Activated CD4-positive, alpha-beta memory T cell treated with anti-CD3 and anti-CD28 coated beads for 36 hours (primary cell): ENCODE measurements around the gene TCF7L2. TPM values are rescaled to one million over a fixed set of nuclear protein-coding genes. Genes with fewer than 3 reads are reported as not detected.

Source experiments
- CTCF ChIA-PET: fragments of 350-600 bp; sonication (Branson Sonifier 250); formaldehyde crosslinking; loops from one replicate; lab custom pipeline; 2021; ENCODE audit warnings: antibody characterized with exemption, inconsistent platforms; lab: Charles Lee
- POLR2A ChIA-PET: fragments of 350-600 bp; sonication (Branson Sonifier 250); formaldehyde crosslinking; loops from one replicate; lab custom pipeline; 2021; ENCODE audit warnings: antibody characterized with exemption; lab: Charles Lee
- DNase-seq: peaks from one replicate; pipeline ENCODE4 v3.0.0-alpha.2; 2020
- H3K27ac Mint-ChIP-seq: one replicate; pipeline ENCODE4 v1.8.0; 2021; ENCODE audit warnings: mixed read lengths
- H3K27me3 Mint-ChIP-seq: one replicate; pipeline ENCODE4 v1.8.0; 2021; ENCODE audit warnings: mixed read lengths
- H3K36me3 Mint-ChIP-seq: one replicate; pipeline ENCODE4 v1.8.0; 2021; ENCODE audit warnings: mixed read lengths
- H3K4me1 Mint-ChIP-seq: one replicate; pipeline ENCODE4 v1.8.0; 2021; ENCODE audit warnings: low read depth, mixed read lengths
- H3K4me3 Mint-ChIP-seq: one replicate; pipeline ENCODE4 v1.8.0; 2021; ENCODE audit warnings: mild to moderate bottlenecking, mixed read lengths
- H3K9me3 Mint-ChIP-seq: one replicate; pipeline ENCODE4 v1.8.0; 2021; ENCODE audit warnings: mixed read lengths
- intact Hi-C: fragments of 100-400 bp; cut with micrococcal nuclease; formaldehyde crosslinking; loops from one replicate; pipeline ENCODE4 v1.15.1; 2023
- total RNA-seq, 2 experiments: library from RNA; stranded (reverse); gene quantifications; one replicate each; pipeline ENCODE4 v1.2.3, GENCODE V29; 2021

The TCF7L2 gene
- total RNA-seq, 2 experiments from 2014 or later, result 0.71 to 1.5 TPM

- ChIA-PET POLR2A (no interaction called here), CTCF (no interaction called here)
- H3K27ac Mint-ChIP-seq, result no peak overlapping the region
- intact Hi-C loops, result no loop called here
- H3K9me3 Mint-ChIP-seq, result no peaks in the 10 kb centered on the region
- DNase-seq, result no peak
- H3K27me3 Mint-ChIP-seq, result peaks cover 2% of the 10 kb centered on the region
- H3K36me3 Mint-ChIP-seq, result no peaks in the 10 kb centered on the region
- H3K4me3 Mint-ChIP-seq, result no peak overlapping the region
- H3K4me1 Mint-ChIP-seq, result no peaks in the 10 kb centered on the region
Measured at GRCh38 chr10:113137941-113138685, 188.1 kb downstream of the TCF7L2 start.

DNA sequence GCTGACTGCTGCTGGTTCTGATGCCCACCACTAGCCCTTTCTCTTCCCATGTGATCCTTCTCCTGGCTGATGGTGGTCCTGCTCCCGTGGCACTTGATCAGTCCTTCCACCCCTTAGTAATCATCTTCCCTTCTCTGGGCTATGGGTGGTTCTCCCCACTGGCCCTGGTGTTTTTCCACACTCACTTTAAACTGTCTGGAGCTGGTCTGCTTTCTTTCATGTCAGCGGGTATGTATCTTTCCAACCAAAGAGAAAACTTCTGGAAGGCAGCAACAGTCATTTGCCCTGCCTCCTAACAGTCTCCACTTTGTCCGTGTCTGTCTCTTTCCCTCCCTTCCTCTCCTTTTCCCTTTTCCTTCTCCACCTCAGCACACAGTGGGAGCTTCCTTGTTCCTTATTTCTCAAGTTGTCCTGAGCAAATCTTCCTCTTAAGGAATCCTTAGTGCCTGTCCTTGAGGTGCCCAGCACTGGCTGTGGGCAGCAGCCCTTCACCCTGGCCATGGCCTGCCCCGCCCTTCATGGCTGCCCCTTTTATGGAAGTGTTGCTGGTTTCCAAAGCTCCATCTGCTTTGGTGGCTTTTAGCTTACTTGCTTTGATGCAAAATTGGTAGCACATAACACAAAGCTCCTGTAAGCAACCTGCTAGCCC is 189.0 kb downstream of the TCF7L2 start:
- no peaks in the 10 kb centered on the region for H3K9me3 Mint-ChIP-seq
- no peaks in the 10 kb centered on the region for H3K27me3 Mint-ChIP-seq
- H3K4me1 Mint-ChIP-seq, result no peaks in the 10 kb centered on the region
- CTCF ChIA-PET, result no interaction called here
- intact Hi-C loops, result no loop called here
- no peak for DNase-seq
- H3K27ac Mint-ChIP-seq, result no peak overlapping the region
- no peak overlapping the region for H3K4me3 Mint-ChIP-seq
- POLR2A ChIA-PET, result no interaction called here
- no peaks in the 10 kb centered on the region for H3K36me3 Mint-ChIP-seq

- Mint-ChIP-seq H3K4me3 (no peak overlapping the region), H3K4me1 (no peaks in the 10 kb centered on the region), H3K36me3 (no peaks in the 10 kb centered on the region), H3K9me3 (no peaks in the 10 kb centered on the region), H3K27me3 (no peaks in the 10 kb centered on the region), H3K27ac (no peak overlapping the region)
- CTCF ChIA-PET, result no interaction called here
- POLR2A ChIA-PET, result no interaction called here
- no peak for DNase-seq
- intact Hi-C loops, result no loop called here
Measured at GRCh38 chr10:113139699-113140098, 189.7 kb downstream of the TCF7L2 start.

DNA sequence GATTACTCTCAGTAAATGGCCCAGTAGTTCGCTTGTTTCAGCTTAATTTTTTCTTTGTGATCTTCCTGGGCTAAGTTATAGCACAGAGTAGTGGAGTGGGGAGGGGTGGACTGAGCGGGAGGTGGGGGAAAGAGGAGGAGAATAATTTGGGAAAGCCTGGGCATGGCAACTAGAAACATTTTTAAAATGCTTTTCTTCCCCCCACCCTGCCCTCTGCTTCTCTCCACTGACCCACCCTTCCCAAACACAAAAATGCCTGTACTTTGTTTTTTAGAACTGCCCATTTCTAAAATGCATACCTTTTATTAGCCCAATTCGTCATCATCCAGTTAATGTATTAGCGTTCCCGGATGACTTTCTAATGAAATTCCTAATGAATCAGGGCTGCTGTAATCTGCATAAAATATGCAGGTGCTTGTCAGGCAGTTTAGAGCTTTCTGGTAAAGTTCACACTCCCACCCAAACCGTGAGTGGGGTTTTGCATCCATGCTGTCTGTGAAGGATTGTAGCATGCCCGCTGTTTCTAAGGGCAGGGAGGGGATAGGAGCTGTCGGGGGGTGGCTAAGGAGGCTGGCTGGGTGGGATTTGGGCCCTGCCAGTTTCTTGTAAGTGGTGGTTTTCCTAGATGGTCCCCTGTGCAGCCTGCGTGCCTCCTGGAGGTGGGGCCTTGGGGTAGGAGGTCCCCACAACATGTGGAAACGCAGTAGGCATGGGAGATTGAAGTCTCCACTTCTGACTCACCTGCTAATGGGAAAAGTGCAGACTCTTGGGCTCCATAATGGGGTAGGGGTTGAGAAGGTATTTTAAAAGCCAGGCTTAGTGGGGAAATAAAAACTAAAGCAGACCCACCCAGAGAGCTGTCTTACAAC is 190.3 kb downstream of the TCF7L2 start:
- no peak for DNase-seq
- ChIA-PET POLR2A (no interaction called here), CTCF (no interaction called here)
- H3K4me3 Mint-ChIP-seq, result no peak overlapping the region
- H3K27me3 Mint-ChIP-seq, result no peaks in the 10 kb centered on the region
- H3K36me3 Mint-ChIP-seq, result no peaks in the 10 kb centered on the region
- no peak overlapping the region for H3K27ac Mint-ChIP-seq
- intact Hi-C loops, result no loop called here
- H3K9me3 Mint-ChIP-seq, result no peaks in the 10 kb centered on the region
- H3K4me1 Mint-ChIP-seq, result no peaks in the 10 kb centered on the region

DNA sequence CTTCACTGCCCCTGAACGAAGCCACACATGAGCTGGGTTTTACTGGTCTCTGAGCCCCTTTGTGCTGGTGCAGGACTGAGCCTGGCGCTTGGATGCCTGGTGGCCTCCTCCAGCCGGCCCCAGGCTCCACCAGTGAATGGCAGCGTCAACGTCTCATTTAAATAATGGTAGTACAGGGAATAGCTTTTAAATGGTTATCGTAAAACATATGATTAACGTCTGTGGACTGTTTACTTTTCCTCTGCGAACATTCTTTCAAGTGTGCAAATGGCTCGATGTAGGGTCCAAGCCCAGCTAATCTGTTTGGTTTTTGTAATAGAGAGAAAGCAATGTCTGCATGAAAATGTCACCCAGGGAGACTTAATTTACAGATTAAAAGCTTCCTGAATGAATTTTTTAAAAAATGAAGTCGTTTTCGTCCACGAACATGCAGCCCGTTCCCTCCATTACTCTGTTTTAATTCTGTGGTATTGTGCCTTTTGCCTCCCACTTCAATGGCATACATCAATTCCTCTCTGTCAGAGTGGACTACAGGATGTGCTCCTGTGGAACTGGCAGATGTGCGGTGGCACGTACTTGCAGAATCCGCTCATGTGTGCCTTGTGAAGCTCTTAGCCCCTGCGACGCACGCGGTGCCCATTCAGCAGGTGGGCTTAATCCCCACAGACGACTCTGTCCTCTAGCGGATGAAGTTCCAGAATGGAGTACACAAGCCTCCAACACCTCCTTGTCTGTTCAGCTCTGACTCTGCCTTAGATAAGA is 192.7 kb downstream of the TCF7L2 start:
- H3K9me3 Mint-ChIP-seq, result no peaks in the 10 kb centered on the region
- CTCF ChIA-PET, result interaction anchor here (0.8 kb wide), 1 partner anchor 23 kb away, joined by 3 read pairs; no protein-coding TSS in a partner anchor
- intact Hi-C loops, result no loop called here
- no peak overlapping the region for H3K4me3 Mint-ChIP-seq
- H3K4me1 Mint-ChIP-seq, result no peaks in the 10 kb centered on the region
- DNase-seq, result no peak
- no peaks in the 10 kb centered on the region for H3K36me3 Mint-ChIP-seq
- no peak overlapping the region for H3K27ac Mint-ChIP-seq
- H3K27me3 Mint-ChIP-seq, result no peaks in the 10 kb centered on the region
- POLR2A ChIA-PET, result no interaction called here

- no peak overlapping the region for H3K4me3 Mint-ChIP-seq
- POLR2A ChIA-PET, result no interaction called here
Measured at GRCh38 chr10:113144576-113144975, 194.5 kb downstream of the TCF7L2 start.

GRCh38 chr10:113148071-113148825 is 198.2 kb downstream of the TCF7L2 start:
- ChIA-PET POLR2A (no interaction called here), CTCF (no interaction called here)
- Mint-ChIP-seq H3K4me1 (no peaks in the 10 kb centered on the region), H3K9me3 (no peaks in the 10 kb centered on the region), H3K36me3 (no peaks in the 10 kb centered on the region), H3K4me3 (no peak overlapping the region), H3K27me3 (no peaks in the 10 kb centered on the region), H3K27ac (no peak overlapping the region)
- intact Hi-C loops, result no loop called here
- no peak for DNase-seq

More at GRCh38 chr10:113144576-113144975, 194.5 kb downstream of the TCF7L2 start:
- no peak for DNase-seq
- CTCF ChIA-PET, result no interaction called here
- intact Hi-C loops, result no loop called here
- no peaks in the 10 kb centered on the region for H3K27me3 Mint-ChIP-seq
- H3K36me3 Mint-ChIP-seq, result no peaks in the 10 kb centered on the region
- H3K4me1 Mint-ChIP-seq, result no peaks in the 10 kb centered on the region
- no peaks in the 10 kb centered on the region for H3K9me3 Mint-ChIP-seq
- H3K27ac Mint-ChIP-seq, result no peak overlapping the region

GRCh38 chr10:113148901-113149300 is 198.9 kb downstream of the TCF7L2 start:
- intact Hi-C loops, result no loop called here
- POLR2A ChIA-PET, result no interaction called here
- H3K36me3 Mint-ChIP-seq, result no peaks in the 10 kb centered on the region
- H3K27me3 Mint-ChIP-seq, result no peaks in the 10 kb centered on the region
- no peaks in the 10 kb centered on the region for H3K9me3 Mint-ChIP-seq
- no peak overlapping the region for H3K4me3 Mint-ChIP-seq
- H3K4me1 Mint-ChIP-seq, result no peaks in the 10 kb centered on the region
- CTCF ChIA-PET, result no interaction called here
- DNase-seq, result no peak
- no peak overlapping the region for H3K27ac Mint-ChIP-seq

- H3K27me3 Mint-ChIP-seq, result no peaks in the 10 kb centered on the region
- no peak for DNase-seq
- H3K4me3 Mint-ChIP-seq, result no peak overlapping the region
- H3K27ac Mint-ChIP-seq, result no peak overlapping the region
- no peaks in the 10 kb centered on the region for H3K36me3 Mint-ChIP-seq
- POLR2A ChIA-PET, result no interaction called here
- no peaks in the 10 kb centered on the region for H3K4me1 Mint-ChIP-seq
- intact Hi-C loops, result no loop called here
- H3K9me3 Mint-ChIP-seq, result no peaks in the 10 kb centered on the region
- CTCF ChIA-PET, result no interaction called here
Measured at GRCh38 chr10:113149626-113150025, 199.6 kb downstream of the TCF7L2 start.

DNA sequence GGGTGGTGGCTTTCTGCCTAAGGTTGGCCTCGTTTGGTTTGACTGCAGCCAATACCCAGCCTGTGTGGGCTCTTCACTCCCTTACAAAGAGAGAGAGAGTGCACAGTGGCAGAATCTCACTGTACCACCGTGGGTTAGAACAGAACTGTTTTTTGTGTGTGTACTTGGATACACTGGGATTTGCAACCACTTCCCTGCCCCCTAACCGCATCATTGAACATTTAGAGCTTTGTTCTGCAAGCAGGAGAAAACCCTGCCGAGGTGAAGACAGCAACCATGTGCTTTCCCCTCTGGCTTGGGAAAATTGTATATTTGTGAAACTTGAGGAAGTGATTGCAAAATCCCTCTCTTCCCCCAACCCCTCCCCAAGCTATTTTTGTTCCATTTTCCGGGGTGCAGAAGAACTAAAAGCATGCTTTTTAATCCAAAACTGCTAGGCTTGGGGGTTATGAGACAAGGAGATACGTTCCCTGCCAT is 201.2 kb downstream of the TCF7L2 start:
- Mint-ChIP-seq H3K9me3 (no peaks in the 10 kb centered on the region), H3K4me1 (no peaks in the 10 kb centered on the region), H3K36me3 (no peaks in the 10 kb centered on the region), H3K4me3 (no peak overlapping the region), H3K27me3 (no peaks in the 10 kb centered on the region), H3K27ac (no peak overlapping the region)
- DNase-seq, result no peak
- CTCF ChIA-PET, result no interaction called here
- POLR2A ChIA-PET, result no interaction called here
- intact Hi-C loops, result no loop called here

- Mint-ChIP-seq H3K4me1 (no peaks in the 10 kb centered on the region), H3K36me3 (no peaks in the 10 kb centered on the region), H3K27me3 (no peaks in the 10 kb centered on the region), H3K9me3 (no peaks in the 10 kb centered on the region), H3K4me3 (no peak overlapping the region), H3K27ac (no peak overlapping the region)
- intact Hi-C loops, result no loop called here
- no peak for DNase-seq
- ChIA-PET CTCF (interaction anchor here (0.5 kb wide), 1 partner anchor 678 kb away, joined by 3 read pairs; no protein-coding TSS in a partner anchor), POLR2A (no interaction called here)
Measured at GRCh38 chr10:113153493-113154102, 203.6 kb downstream of the TCF7L2 start.
